Activated naive CD8-positive, alpha-beta T cell treated with anti-CD3 and anti-CD28 coated beads, Interleukin-2, amount 10 ng/mL, durations not matched to agents 7 days and 5 days (primary cell): ENCODE results near the gene ASPRV1. TPM values are rescaled to one million over a fixed set of nuclear protein-coding genes. Genes with fewer than 3 reads are reported as not detected.
"Not testable (repeated sequence)": the region's sequence is repeated elsewhere in the genome, so short reads cannot be mapped to it uniquely, and the experiment has no call there.

Experiments used
- ATAC-seq: fragments of 150-1000 bp; cut with Tn5 transposase; one replicate; pipeline ENCODE4 v1.10.0; 2021; ENCODE audit warnings: low read depth, moderate library complexity
- POLR2A ChIA-PET: fragments of 350-600 bp; sonication (Branson Sonifier 250); formaldehyde crosslinking; loops from one replicate; lab custom pipeline; 2021; ENCODE audit warnings: antibody characterized with exemption; lab: Charles Lee
- DNase-seq: peaks from one replicate; pipeline ENCODE4 v3.0.0; 2021
- H3K27ac Mint-ChIP-seq: one replicate; pipeline ENCODE4 v1.8.0; 2022; ENCODE audit warnings: mild to moderate bottlenecking, mixed read lengths
- H3K27me3 Mint-ChIP-seq: one replicate; pipeline ENCODE4 v1.8.0; 2022; ENCODE audit warnings: mild to moderate bottlenecking, moderate library complexity, mixed read lengths
- H3K36me3 Mint-ChIP-seq: one replicate; pipeline ENCODE4 v1.8.0; 2021; ENCODE audit warnings: mild to moderate bottlenecking, mixed read lengths
- H3K4me1 Mint-ChIP-seq: one replicate; pipeline ENCODE4 v1.8.0; 2021; ENCODE audit warnings: mixed read lengths
- H3K4me3 Mint-ChIP-seq: one replicate; pipeline ENCODE4 v1.8.0; 2022; ENCODE audit warnings: mild to moderate bottlenecking, moderate library complexity, mixed read lengths
- H3K9me3 Mint-ChIP-seq: one replicate; pipeline ENCODE4 v1.8.0; 2021; ENCODE audit warnings: mixed read lengths
- total RNA-seq, 2 experiments: library from RNA; stranded (reverse); gene quantifications; one replicate each; pipeline ENCODE4 v1.2.3, GENCODE V29; 2021

The ASPRV1 gene
- total RNA-seq, result 1 to 10 TPM; 1.2 TPM

DNA sequence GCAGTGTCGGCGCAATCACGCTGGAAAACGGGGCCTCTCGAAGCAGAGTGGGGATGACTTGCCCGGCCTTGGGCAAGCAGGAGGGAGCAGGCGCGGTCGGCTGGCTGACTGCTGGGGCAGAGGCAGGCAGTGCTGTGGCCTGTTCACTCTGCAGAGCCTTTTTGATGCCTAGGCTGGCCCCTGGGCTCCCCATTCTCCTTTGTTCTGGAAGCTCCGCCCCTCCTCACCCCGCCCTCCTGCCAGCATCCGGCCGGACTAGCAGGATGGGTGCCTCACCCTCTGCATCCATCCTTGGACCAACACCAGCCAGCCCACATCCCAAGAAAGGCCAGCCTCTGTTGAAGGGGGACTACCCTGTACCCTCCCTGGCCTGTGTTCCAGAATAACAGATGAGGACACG, at the start of gene ASPRV1:
Gene ASPRV1 (minus strand): TSS at position 136 of the 400 bp plus-strand sequence. CDS start 195 bp downstream, outside the sequence.
- peaks cover 17% of the 10 kb centered on the region for H3K27me3 Mint-ChIP-seq
- ATAC-seq (no peak), DNase-seq (no peak)
- peaks cover 7% of the 10 kb centered on the region for H3K4me1 Mint-ChIP-seq
- H3K36me3 Mint-ChIP-seq, result no peaks in the 10 kb centered on the region
- no peaks in the 10 kb centered on the region for H3K9me3 Mint-ChIP-seq
- H3K27ac Mint-ChIP-seq, result no peak within 1 kb of the TSS
- H3K4me3 Mint-ChIP-seq, result no peak within 1 kb of the TSS
- POLR2A ChIA-PET, result no interaction called here

DNA sequence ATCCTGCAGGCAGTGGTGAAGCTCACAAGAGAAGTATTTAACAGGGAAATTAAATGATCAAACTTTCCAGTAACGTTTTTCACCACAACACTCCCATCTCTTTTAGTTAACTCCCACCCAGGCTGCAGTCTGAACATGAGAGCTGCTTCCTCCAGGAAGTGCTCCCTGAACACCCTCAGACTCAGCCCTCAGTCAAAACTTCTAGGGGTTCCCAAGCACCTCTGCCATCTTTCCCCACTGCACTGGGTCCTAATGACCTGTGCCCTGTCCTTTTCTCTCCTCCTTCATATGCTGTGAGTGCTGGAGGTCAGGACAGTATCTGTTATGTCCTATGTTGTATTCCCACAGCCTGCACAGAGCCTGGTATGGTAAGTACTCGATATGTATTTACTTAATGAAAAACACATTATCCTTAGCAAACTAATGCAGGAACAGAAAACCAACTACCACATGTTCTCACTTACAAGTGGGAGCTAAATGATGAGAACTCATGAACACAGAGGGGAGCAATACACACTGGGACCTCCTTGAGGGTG, 49.2 kb upstream of the ASPRV1 start:
- Mint-ChIP-seq H3K9me3 (peaks cover 3% of the 10 kb centered on the region), H3K27me3 (no peaks in the 10 kb centered on the region), H3K4me3 (no peak overlapping the region), H3K36me3 (peaks cover 25% of the 10 kb centered on the region), H3K4me1 (peaks cover 17% of the 10 kb centered on the region), H3K27ac (no peak overlapping the region)
- POLR2A ChIA-PET, result no interaction called here
- no peak for DNase-seq
- no peak for ATAC-seq

DNA sequence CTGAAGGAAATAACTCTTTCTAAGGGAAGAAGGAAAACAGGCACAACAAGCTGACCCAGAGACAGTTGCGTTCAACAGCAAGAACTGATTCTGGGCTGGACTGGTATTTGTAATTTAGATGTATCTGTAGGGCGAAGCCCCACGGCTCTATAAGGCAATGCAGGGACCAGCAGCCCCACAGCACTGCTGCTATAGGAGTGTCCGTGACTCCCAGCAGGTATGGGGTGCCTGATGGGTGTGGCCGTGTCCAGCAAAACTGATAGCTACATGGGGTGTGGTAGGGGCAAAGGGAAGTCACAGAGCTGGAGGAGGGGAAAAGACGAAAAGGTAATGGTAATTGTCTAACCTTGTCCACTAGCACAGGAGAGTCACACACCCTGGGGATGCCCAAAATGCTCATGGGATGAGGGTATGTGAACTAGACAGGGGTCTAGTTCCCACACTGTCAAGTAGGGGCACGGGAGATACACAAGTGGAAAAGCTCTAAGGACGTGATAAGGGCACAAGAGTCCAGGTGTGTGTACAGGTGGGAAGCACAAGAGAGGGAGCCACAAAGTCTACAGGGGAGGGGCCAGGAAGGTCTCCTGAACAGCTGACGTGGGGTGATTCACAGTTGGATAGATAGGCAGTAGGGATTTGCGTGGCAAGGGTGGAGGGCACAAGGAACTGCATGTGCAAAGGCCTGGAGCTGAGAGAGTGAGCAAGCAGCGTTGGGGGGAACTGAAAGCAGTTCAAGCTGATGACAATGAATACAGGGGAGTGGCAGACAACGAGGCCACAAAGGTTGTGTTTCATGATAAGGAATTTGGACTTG, 48.5 kb upstream of the ASPRV1 start:
- POLR2A ChIA-PET, result no interaction called here
- no peak overlapping the region for H3K4me3 Mint-ChIP-seq
- H3K36me3 Mint-ChIP-seq, result peaks cover 18% of the 10 kb centered on the region
- peaks cover under 1% of the 10 kb centered on the region for H3K9me3 Mint-ChIP-seq
- H3K27me3 Mint-ChIP-seq, result no peaks in the 10 kb centered on the region
- H3K4me1 Mint-ChIP-seq, result peaks cover 12% of the 10 kb centered on the region
- H3K27ac Mint-ChIP-seq, result no peak overlapping the region
- no peak for ATAC-seq
- no peak for DNase-seq

DNA sequence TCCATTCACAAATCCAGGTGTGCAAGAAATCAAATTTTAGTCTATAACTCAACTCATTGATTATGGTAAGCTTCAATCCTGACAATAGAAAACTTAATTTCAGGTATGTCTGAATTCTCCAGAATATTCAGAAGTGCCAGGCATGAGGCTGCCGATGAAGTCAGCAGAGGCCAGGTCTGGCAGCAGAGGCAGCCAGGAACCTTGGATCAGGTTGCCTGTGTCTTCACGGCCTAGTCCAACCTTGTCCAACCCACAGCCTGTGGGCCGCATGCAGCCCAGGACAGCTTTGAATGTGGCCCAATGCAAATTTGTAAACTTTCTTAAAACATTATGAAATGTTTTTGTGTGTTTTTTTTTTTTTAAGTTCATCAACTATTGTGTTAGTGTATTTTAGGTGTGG, 46.9 kb upstream of the ASPRV1 start:
- H3K27ac Mint-ChIP-seq, result no peak overlapping the region
- ATAC-seq, result no peak
- H3K27me3 Mint-ChIP-seq, result no peaks in the 10 kb centered on the region
- DNase-seq, result no peak
- POLR2A ChIA-PET, result no interaction called here
- no peak overlapping the region for H3K4me3 Mint-ChIP-seq
- H3K4me1 Mint-ChIP-seq, result peaks cover 10% of the 10 kb centered on the region
- H3K9me3 Mint-ChIP-seq, result no peaks in the 10 kb centered on the region
- peaks cover 10% of the 10 kb centered on the region for H3K36me3 Mint-ChIP-seq

DNA sequence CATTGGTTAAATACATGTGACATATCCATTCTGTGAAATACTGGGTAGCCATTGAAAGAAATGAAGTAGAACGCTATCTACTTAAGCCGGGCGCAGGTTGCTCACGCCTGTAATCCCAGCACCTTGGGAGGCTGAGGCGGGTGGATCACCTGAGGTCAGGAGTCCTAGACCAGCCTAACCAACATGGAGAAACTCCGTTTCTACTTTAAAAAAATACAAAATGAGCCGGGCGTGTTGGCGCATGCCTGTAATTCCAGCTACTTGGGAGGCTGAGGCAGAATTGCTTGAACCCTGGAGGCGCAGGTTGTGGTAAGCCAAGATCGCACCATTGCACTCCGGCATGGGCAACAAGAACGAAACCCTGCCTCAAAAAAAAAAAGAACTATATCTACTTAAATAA, 45.7 kb upstream of the ASPRV1 start:
- H3K4me1 Mint-ChIP-seq, result peaks cover 19% of the 10 kb centered on the region
- H3K36me3 Mint-ChIP-seq, result peaks cover 9% of the 10 kb centered on the region
- POLR2A ChIA-PET, result no interaction called here
- DNase-seq, result no peak
- H3K4me3 Mint-ChIP-seq, result no peak overlapping the region
- ATAC-seq, result no peak
- no peaks in the 10 kb centered on the region for H3K9me3 Mint-ChIP-seq
- H3K27me3 Mint-ChIP-seq, result no peaks in the 10 kb centered on the region
- no peak overlapping the region for H3K27ac Mint-ChIP-seq

DNA sequence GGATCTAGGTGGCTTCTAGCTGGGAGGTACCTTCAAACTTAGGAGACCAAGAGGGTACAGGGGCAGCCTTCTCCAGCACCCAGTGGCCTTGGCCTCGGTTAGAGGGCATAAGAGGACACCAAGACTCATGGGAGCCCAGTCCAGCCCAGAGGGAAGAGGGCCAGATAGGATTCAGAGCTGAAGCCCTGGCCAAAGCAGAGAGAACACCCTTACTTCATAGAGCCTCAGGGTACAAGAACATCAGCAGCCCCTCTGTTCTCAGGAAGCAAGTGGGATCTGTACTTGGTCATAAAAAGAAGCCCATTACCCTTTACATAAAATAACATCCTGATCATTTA, 45.0 kb upstream of the ASPRV1 start:
- Mint-ChIP-seq H3K4me3 (no peak overlapping the region), H3K4me1 (peaks cover 20% of the 10 kb centered on the region), H3K9me3 (no peaks in the 10 kb centered on the region), H3K27ac (no peak overlapping the region), H3K27me3 (no peaks in the 10 kb centered on the region), H3K36me3 (peaks cover 6% of the 10 kb centered on the region)
- DNase-seq (no peak), ATAC-seq (no peak)
- POLR2A ChIA-PET, result no interaction called here

DNA sequence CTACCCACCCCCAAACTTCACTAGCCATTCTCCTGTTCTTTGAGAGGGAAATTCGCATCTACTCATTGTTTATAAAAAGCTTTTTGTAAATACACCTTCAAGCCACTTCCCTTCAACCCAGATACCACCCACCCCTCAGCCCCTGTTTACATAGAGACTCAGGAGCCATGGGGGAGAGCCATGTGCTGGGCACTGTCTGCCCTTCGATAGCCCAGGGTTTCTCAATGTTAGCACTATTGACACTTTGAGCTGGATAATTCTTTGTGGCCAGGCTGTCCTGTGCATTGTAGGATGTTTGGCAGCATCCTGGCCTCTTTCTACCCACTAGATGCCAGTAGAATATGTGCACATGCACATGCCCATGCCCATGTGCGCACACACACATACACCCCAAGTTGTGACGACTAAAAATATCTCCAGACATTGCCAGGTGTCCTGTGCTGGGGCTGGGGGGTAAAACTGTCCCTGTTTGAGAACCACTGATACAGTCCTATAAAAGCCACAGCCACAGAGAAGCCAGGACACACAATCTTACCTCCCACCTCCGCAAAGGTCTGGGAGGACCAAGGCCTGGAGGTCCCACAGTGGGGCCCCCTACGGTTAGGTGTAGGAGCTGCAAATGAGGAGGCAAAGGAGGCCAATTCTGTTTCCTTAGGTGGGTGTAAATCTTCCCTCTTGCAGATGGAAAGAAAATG, 44.5 kb upstream of the ASPRV1 start:
- no peak for ATAC-seq
- peaks cover 18% of the 10 kb centered on the region for H3K4me1 Mint-ChIP-seq
- H3K27ac Mint-ChIP-seq, result no peak overlapping the region

DNA sequence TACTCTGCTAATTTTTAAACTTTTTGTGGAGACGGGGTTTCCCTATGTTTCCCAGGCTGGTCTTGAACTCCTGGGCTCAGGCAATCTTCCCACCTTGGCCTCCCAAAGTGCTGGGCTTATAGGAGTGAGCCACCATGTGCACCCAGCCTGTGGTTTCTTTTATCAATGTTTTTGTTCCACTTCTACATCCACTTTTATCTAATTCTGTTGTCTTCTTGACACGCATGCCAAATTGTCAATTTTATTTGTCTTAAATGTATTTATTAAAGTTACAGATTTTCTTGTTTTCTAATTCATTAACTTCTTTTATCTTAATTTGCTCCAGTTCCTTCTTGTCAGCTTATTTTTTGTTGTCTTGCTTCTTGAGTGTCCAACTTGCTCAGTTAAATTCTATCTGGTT, 43.8 kb upstream of the ASPRV1 start:
- Mint-ChIP-seq H3K27me3 (no peaks in the 10 kb centered on the region), H3K9me3 (no peaks in the 10 kb centered on the region), H3K27ac (no peak overlapping the region), H3K4me1 (peaks cover 12% of the 10 kb centered on the region), H3K4me3 (no peak overlapping the region), H3K36me3 (peaks cover 3% of the 10 kb centered on the region)
- no peak for ATAC-seq
- POLR2A ChIA-PET, result no interaction called here
- DNase-seq, result no peak

More for the DNA sequence above, 44.5 kb upstream of the ASPRV1 start:
- H3K4me3 Mint-ChIP-seq, result no peak overlapping the region
- no peak for DNase-seq
- no peaks in the 10 kb centered on the region for H3K27me3 Mint-ChIP-seq
- POLR2A ChIA-PET, result no interaction called here
- H3K9me3 Mint-ChIP-seq, result no peaks in the 10 kb centered on the region
- peaks cover 3% of the 10 kb centered on the region for H3K36me3 Mint-ChIP-seq

DNA sequence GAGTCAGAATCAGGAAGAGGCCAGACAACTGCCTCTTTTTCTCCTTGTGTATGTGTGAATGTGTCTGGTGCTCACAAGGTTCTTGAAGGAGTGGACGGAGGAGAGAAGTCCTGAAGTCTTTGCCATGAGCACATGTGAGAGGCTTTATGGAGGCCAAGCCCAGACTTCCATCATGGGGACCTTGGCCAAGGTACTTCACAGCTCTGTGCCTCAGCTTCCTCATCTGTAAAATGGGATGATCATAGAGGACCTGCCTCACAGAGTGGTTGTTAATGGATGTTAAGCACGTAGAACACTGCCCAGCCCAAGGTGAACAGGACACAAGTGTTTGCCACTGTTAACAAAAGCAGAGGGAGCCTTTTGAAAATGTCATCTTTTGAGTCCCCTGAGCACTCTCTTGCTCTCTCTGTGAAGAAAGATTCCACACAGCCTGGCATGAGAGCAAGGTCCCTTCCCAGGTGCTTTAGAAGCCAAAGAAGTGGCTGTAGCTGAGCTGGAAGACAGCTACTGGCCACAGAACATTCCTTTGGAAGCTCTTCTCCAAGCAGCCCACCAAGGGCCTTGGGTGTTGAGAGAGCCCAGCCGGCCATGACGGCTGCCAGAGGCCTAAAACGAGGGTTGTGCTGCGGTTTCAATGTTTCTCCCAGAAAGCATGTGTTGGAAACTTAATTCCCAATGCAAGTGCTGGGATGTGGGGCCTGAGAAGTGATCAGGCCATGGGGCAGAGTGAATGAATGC, 41.8 kb upstream of the ASPRV1 start:
- Mint-ChIP-seq H3K9me3 (no peaks in the 10 kb centered on the region), H3K4me3 (no peak overlapping the region), H3K4me1 (peaks cover 13% of the 10 kb centered on the region), H3K27ac (no peak overlapping the region), H3K36me3 (peaks cover 3% of the 10 kb centered on the region), H3K27me3 (no peaks in the 10 kb centered on the region)
- DNase-seq, result no peak
- ATAC-seq, result no peak
- POLR2A ChIA-PET, result no interaction called here

DNA sequence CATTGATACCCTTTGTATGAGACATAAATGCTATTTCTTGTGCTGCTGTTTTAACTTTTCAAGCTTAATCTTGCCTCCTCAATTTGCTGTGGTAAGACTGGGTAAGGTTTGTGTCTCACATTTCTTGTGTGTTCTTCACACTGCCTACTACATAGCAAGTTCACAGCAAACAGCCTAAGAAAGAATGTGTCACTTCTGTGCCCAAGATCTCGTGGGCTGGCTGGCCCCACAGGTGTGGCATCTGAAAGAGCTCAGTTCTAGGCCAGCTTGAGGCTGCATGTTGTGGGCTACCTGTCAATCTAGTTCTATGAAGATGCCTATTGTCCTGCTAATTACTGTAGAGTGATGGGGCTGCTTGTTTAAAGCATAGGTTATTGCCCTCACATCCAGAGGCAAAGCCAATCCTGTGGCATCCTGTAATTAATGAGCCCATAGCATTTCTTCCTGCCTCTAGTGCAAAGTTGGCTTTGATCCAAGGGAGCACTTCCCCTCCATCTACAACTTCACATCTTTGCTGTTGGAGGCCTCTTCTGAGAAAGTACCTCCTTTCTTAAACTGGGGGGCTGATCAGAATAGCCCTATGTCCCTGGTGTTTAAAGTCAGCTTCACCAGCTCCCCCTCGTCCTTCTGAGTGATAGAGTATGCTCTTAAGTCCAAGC, 40.9 kb upstream of the ASPRV1 start:
- peaks cover 3% of the 10 kb centered on the region for H3K36me3 Mint-ChIP-seq
- H3K4me3 Mint-ChIP-seq, result no peak overlapping the region
- ATAC-seq (no peak), DNase-seq (no peak)
- POLR2A ChIA-PET, result no interaction called here
- peaks cover 17% of the 10 kb centered on the region for H3K4me1 Mint-ChIP-seq
- H3K27me3 Mint-ChIP-seq, result no peaks in the 10 kb centered on the region
- no peaks in the 10 kb centered on the region for H3K9me3 Mint-ChIP-seq
- peak overlapping the region; percentile 22 for H3K27ac Mint-ChIP-seq

DNA sequence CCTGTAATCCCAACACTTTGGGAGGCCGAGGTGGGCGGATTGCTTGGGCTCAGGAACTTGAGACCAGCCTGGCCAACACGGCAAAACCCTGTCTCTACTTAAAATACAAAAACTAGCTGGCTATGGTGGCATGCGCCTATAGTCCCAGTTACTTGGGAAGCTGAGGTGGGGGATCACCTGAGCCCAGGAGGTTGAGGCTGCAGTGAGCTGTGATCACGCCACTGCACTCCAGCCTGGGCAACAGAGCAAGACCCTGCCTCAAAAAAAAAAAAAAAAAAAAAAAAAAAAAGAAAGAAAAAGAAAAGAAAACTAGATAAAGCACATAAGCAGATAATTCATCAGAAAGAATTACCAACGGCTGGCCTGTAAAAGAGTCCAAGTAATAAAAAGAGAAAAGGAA, 39.1 kb upstream of the ASPRV1 start:
- DNase-seq, H3K36me3 Mint-ChIP-seq, H3K27ac Mint-ChIP-seq, H3K27me3 Mint-ChIP-seq, H3K9me3 Mint-ChIP-seq, ATAC-seq, H3K4me3 Mint-ChIP-seq, POLR2A ChIA-PET: not testable (repeated sequence)
- H3K4me1 Mint-ChIP-seq, result peaks cover 20% of the 10 kb centered on the region

DNA sequence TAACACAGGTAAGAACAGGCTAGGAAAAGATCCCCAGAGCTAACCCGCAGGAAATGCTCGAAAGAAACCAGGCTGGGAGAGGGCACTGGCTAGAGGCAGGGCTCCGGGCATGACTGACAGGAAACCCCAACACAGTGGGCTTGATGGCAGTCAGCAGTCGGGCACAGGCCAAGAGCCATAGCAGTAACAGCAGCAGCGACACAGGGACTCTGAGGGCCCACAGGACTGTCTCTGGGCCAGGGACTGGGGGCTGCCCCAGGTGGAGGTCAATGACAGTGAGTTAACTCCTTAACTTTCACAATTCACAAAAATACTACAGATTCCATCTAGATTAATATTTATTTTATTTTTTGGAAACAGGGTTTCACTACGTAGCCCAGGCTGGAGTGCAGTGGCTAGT, 37.3 kb upstream of the ASPRV1 start:
- Mint-ChIP-seq H3K27me3 (no peaks in the 10 kb centered on the region), H3K4me1 (peaks cover 20% of the 10 kb centered on the region), H3K36me3 (peaks cover 14% of the 10 kb centered on the region), H3K4me3 (no peak overlapping the region), H3K27ac (no peak overlapping the region), H3K9me3 (no peaks in the 10 kb centered on the region)
- DNase-seq (no peak), ATAC-seq (no peak)
- POLR2A ChIA-PET, result no interaction called here
